Middle frontal gyrus (tissue), 1 donor: ENCODE data around the gene ARID3A.
"Not testable (repeated sequence)": the region's sequence is repeated elsewhere in the genome, so short reads cannot be mapped to it uniquely, and the experiment has no call there.

ENCODE experiments used
- DNase-seq: peaks from one replicate; pipeline ENCODE4 v3.0.0-alpha.2; 2015; ENCODE audit warnings: low spot score; ENCODE audit errors: extremely low spot score

Gene ARID3A

GRCh38 chr19:945401-946252 lies 19.8 kb downstream of the ARID3A start:
- no peak for DNase-seq

- DNase-seq: no peak
Measured at GRCh38 chr19:947090-947706, 21.4 kb downstream of the ARID3A start.

GRCh38 chr19:947707-948539 lies 22.1 kb downstream of the ARID3A start:
- DNase-seq: no peak

- DNase-seq: no peak
Measured at GRCh38 chr19:948842-949496, 23.1 kb downstream of the ARID3A start.

- DNase-seq: no peak
Measured at GRCh38 chr19:950352-951066, 24.7 kb downstream of the ARID3A start.

- DNase-seq: no peak
Measured at GRCh38 chr19:952049-952679, 26.3 kb downstream of the ARID3A start.

- DNase-seq: no peak
Measured at GRCh38 chr19:952680-953444, 27.0 kb downstream of the ARID3A start.

GRCh38 chr19:953445-954271 lies 27.8 kb downstream of the ARID3A start:
- no peak for DNase-seq

GRCh38 chr19:954272-954671 lies 28.4 kb downstream of the ARID3A start:
- no peak for DNase-seq

GRCh38 chr19:954672-955494 lies 29.0 kb downstream of the ARID3A start:
- DNase-seq: no peak

- DNase-seq: no peak
Measured at GRCh38 chr19:955803-956765, 30.2 kb downstream of the ARID3A start.

- DNase-seq: no peak
Measured at GRCh38 chr19:956766-957440, 31.1 kb downstream of the ARID3A start.

- DNase-seq: not testable (repeated sequence)
Measured at GRCh38 chr19:957578-957977, 31.7 kb downstream of the ARID3A start.

GRCh38 chr19:958967-959855 lies 33.4 kb downstream of the ARID3A start:
- DNase-seq: no peak

- DNase-seq: no peak
Measured at GRCh38 chr19:960020-960419, 34.2 kb downstream of the ARID3A start.
